GM21529 (cell line): ENCODE results near the gene CNP.
"Not testable (repeated sequence)": the region's sequence is repeated elsewhere in the genome, so short reads cannot be mapped to it uniquely, and the experiment has no call there.

Experiments used
- ATAC-seq: cut with Tn5 transposase; IDR thresholded peaks from one replicate; pipeline ENCODE4 v1.9.1; 2021; ENCODE audit not compliant: unreplicated experiment

The CNP gene

GRCh38 chr17:41966463-41967140 lies at the start of gene CNP:
CNP (plus strand) TSS chr17:41966795; CDS start chr17:41966885, 90 bp downstream.
- peak; percentile 55 for ATAC-seq

GRCh38 chr17:41917192-41917591 lies 49.4 kb upstream of the CNP start:
- ATAC-seq, result no peak

DNA sequence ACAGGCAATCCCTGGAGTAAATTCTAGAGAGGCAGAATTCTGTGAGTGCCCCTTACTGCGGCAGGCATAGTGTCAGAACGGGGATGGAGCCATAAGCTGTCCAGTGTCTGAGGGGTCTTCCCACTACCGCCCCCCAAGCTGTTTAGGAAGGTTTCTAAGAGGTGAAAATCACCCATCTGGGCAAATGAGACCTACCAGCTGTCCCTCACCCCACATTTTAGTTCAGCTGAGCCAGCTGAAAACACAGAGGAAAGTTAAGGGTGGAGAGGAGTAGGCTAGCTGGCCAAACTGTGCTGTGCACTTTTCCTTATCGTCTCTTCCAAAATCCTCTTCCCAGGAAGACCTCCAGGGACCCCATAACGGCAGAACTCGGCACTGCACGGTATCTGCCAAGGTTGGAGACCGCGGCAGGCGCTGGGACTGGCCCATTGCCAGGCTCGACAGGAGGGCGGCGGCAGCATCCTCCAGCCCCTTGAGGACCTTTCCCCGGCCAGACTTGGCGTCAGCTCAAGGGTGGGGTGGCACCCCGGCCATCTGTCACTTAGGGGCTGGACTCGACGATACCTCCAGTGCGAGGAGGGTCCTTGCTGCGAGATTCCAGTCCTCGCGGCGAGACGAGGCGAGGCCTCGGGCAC lies 48.8 kb upstream of the CNP start:
- ATAC-seq, result no peak

- peak; percentile 93 for ATAC-seq
Observed at GRCh38 chr17:41918314-41919164, 48.1 kb upstream of the CNP start, which contains the start of gene ACLY. ACLY (minus strand) TSS chr17:41918951; CDS start chr17:41913873, 5,078 bp downstream.

DNA sequence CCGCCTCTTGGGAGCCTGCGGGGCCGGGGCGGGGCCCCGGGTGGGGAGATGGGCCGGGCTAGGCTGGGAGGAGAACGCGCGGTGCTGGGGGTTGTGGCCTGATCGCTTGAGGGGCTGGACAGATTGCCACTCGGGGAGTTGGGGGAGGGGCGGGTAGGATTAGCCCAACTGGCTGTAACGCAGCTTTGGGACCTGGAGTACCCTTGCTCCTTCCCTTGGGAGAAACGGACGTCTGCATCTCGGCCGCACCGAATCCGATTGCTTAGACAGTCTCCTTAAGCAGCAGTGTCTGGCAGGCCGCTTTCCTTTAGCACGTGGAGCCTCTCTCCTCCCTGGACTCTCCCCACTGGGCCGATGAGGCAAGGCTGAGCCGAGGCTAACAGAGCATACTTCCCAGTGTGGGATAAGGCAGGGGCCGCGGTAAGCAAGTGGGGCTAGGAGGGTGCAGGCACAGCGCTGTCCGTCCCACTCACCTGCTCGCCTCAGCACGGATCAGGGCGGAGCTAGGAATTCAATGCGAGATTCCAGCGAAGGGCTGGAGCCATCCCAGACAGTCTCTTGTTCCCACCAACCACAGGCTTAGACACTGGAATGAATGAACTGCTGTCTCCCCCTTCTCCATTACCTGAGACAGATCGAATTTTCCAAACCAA lies 47.3 kb upstream of the CNP start:
- peak; percentile 14 for ATAC-seq

- ATAC-seq, result no peak
Observed at GRCh38 chr17:41919840-41920579, 46.6 kb upstream of the CNP start.

GRCh38 chr17:41920580-41920955 lies 46.0 kb upstream of the CNP start:
- no peak for ATAC-seq

- ATAC-seq, result no peak
Observed at GRCh38 chr17:41925991-41926590, 40.5 kb upstream of the CNP start.

DNA sequence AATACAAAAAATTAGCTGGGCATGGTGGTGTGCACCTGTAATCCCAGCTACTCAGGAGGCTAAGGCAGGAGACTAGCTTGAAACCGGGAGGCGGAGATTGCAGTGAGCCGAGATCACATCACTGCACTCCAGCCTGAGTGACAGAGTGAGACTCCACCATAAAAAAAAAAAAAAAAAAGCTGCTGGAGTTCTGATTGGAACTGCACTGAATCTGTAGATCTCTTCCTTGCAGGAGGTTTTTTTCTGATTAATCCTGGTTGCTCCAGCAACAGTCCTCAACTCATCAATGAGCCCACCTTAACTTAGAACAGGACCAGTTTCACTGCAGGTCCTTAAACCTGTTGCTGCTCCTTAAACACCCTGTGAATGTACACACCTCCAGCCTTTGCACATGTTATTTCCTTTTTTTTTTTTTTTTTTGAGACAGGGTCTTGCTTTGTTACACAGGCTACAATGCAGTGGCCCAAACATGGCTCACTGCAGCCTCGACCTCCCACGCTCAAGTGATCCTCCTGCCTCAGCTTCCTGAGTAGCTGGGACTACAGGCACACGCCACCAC lies 37.8 kb upstream of the CNP start:
- no peak for ATAC-seq

- peak; percentile 90 for ATAC-seq
Observed at GRCh38 chr17:41930009-41930832, 36.4 kb upstream of the CNP start, which contains the start of gene ODAD4. ODAD4 (plus strand) TSS chr17:41930617; CDS start chr17:41930724, 107 bp downstream.

- not testable (repeated sequence) for ATAC-seq
Observed at GRCh38 chr17:41930833-41931156, 35.8 kb upstream of the CNP start.

GRCh38 chr17:41931715-41932114 lies 34.9 kb upstream of the CNP start:
- ATAC-seq, result not testable (repeated sequence)

- ATAC-seq, result no peak
Observed at GRCh38 chr17:41932816-41933389, 33.7 kb upstream of the CNP start.

DNA sequence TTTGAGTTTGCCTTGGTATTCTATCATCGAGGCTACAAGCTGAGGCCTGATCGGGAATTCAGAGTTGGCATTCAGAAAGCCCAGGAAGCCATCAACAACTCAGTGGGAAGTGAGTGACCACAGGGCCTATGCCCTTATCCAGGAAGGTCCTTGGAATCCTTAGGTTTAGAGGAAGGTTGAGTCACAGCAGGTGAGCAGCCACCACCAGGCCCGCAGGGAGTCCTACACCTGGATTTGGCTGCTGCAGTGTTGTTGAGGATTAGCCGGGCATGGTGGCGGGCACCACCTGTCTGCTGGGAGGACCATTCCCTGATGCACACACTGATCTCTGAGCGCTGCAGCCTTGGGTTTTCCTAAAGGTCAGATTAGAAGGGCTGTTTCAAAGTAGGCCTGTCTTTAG lies 31.0 kb upstream of the CNP start:
- ATAC-seq, result no peak

DNA sequence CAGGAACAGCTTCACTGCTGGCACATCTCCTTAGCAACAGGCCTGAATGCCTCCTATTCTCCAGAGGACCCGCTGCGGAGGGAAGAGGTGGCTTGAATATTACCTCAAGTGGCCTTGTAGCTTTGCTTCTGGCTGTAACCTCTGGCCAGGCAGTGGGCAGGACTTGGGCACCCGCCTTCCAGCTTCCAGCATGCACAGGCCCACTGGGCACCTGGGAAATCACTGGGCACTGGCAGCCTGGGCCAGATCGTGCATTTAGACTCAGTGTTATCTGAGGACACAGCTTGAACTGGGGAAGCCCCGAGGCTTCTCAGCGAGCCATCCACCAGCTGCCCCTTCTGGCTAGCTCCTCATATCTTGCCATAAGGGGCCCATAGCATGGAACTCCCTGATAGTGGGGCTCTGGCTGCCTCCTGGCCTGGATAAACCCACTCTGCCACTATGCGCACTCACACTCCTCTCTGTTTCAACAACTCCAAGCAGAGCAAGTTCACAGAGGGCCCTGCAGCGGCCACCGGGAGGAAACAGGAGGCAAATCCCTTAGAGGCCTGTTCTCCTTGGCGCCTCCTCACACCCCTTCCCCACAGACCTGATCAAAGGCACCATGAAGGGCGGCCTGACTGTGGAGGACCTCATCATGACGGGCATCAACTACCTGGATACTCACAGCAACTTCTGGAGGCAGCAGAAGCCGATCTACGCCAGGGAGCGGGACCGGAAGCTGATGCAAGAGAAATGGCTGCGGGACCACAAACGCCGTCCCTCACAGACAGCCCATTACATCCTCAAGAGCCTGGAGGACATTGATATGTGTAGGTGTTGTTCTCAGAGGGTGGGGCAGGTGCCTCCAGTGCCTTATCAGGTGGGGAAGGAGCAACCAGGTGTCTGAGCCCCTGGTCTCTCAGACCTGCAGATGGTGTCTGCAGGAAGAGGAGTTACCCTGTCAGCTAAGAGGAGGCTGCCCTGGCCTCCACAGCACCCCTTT lies 28.3 kb upstream of the CNP start:
- no peak for ATAC-seq

DNA sequence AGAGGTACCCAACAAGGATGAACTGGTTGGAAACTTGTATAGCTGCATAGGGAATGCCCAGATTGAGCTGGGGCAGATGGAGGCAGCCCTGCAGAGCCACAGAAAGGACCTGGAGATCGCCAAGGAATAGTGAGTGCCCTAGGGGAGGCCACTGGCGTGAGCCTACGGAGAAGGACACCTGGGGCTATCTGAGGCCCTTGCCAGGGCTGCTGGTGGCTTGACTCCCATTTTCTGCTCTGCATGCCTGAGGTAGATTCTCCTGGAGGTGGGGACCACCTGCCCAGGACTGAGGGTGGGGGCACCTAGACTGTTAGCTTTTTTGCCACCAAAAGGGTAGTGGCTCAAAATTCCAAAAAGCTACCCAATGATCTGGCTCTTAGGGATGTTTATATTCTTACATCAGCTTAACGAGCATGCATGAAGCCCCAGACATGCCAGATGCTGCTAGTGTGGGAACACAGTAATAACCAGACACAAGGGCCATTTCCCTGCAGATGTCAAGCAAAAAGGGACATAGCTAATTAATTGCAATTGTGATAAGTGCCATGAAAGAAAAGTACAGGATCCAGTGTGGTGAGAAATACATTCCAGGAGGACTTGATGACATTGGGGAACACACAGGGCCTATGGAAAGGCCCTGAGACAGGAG lies 27.4 kb upstream of the CNP start:
- no peak for ATAC-seq

GRCh38 chr17:41939693-41940090 lies 26.9 kb upstream of the CNP start:
- ATAC-seq, result no peak
